ENCODE measurements around the gene LAMC2. TPM values are rescaled to one million over a fixed set of nuclear protein-coding genes. Genes with fewer than 3 reads are reported as not detected.

Gene LAMC2
- total and polyA plus RNA-seq, 2 of the 8 experiments (the other 6 are each of a cell fraction or from before 2014, with no cell fraction given): 4.6 to 12.9 TPM

DNA sequence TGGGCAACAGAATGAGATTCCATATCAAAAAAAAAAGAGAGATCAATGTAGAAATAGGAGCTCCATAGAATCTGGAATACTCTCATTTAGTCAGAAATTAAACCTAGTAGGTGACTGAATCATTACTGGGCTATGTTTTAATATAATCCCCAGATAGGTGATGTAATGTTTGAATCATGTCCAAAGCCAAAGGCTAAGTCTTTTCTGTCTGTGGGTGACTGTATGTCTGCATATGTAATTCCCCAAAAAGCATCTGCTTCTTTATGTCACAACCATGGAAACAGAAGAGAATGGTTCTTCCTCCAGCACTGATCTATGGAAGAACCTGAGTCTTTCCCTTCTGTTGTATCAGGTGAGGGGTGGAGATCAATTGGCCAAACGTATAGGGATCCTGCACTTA lies 5.8 kb downstream of the LAMC2 start (continued):
- TF ChIP-seq, protein P1, sequence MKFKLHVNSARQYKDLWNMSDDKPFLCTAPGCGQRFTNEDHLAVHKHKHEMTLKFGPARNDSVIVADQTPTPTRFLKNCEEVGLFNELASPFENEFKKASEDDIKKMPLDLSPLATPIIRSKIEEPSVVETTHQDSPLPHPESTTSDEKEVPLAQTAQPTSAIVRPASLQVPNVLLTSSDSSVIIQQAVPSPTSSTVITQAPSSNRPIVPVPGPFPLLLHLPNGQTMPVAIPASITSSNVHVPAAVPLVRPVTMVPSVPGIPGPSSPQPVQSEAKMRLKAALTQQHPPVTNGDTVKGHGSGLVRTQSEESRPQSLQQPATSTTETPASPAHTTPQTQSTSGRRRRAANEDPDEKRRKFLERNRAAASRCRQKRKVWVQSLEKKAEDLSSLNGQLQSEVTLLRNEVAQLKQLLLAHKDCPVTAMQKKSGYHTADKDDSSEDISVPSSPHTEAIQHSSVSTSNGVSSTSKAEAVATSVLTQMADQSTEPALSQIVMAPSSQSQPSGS (IDR thresholded peaks at IDR 0.05; ENCODE audit: low read length): no peak
- TF ChIP-seq EP300 (IDR thresholded peaks at IDR 0.05; ENCODE audit: borderline replicate concordance in 1 of 2, low read depth in 2 of 2, low read length in 2 of 2): no peak
- TF ChIP-seq TBP (IDR thresholded peaks at IDR 0.05; ENCODE audit: low read depth, low read length): no peak
